GM18861 (cell line): ENCODE measurements around the gene SLC22A23.

Experiments
- ATAC-seq: cut with Tn5 transposase; IDR thresholded peaks from one replicate; pipeline ENCODE4 v1.9.1; 2021; ENCODE audit not compliant: unreplicated experiment

The SLC22A23 gene

DNA sequence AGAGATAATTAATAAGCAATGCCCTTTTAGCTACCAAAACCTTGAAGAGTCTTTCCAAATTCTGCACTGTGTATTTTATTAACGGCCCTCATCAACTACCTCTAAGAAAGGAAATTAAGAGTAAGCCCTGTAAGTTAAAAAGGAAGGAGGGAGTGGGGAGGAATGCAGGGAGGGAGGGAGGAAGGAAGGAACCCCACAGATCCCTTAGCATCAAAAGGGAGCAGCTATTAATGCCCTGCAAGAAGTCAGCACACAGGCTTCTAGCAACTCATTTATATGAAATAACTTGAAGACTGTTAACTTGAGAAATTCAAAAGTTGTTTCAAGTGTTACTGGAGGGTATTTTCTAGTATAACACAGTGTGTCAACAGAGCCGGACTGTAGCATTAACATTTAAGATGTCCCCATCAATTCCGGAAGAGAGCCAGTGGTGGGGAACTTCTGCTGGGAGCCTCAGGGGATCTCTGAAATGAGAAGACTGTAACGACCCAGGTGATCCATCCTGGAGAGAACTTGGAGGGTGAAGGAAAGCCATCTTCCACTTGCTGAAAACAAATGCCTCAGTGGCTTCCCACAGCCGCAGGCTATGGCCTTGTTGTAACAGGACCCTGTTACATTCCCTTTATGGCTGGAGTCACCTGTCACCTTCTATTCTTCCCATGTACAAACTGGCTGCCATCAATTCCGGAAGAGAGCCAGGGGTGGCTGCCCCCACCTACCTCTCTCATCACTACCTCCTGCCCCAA is 33.2 kb downstream of the SLC22A23 start:
- no peak for ATAC-seq

DNA sequence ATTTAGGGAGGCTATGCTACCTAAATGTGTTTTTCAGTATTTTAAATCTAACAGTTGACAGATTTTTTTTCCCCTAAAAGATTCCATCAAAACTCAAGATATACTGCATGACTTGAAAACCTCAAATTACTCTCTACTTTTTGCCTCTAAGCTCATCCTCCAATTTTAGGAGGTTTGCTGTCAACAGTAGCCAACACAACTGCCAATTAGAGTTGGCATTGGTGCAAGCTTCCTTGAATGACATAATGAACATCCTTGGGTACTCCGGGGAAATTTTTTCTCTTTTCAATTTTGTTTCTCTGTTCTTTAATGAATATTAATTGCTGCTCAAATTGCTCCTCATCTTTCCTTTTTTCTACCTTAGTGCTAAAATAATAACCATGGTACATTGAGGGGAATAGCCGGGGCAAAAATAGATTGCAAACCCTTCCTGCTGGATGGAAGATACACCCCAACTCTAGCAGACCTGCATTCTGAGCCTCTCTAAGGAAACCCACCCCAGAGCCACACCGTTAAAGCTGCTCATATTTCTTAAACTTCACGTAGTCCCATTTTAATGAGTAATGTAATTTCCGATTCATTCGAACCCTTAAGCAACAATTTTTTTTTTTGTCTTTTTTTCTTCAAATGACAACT is 34.3 kb downstream of the SLC22A23 start:
- no peak for ATAC-seq

DNA sequence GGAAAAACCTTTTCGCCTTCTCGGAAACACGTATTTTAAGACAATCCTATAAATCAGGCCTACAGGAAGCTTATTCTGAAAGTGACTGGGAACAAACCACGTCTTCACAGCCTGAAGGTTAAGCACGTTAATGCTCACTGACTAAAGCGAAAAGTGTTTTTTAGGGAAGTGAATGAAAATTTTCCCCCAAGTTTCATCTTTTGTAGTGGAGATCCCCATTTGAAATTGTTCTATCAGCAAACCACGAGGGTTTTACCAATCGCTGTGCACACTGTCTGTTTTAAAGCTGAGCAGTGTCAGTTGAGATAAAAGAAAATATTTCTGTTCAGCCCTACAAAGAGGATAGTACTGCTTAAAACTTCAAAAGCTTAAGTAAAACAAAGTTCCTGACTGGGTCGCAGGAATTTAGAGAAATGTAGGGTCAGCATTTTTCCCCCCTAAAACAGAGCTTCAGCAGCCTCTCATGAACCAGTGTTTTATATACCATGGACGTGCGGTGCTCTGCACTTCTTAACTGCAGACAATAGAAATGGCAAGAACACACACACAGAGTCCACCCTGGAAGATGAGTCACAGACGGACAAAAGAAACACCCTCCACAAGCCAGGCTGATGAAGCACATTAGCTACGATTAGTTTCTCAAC is 34.9 kb downstream of the SLC22A23 start:
- no peak for ATAC-seq

DNA sequence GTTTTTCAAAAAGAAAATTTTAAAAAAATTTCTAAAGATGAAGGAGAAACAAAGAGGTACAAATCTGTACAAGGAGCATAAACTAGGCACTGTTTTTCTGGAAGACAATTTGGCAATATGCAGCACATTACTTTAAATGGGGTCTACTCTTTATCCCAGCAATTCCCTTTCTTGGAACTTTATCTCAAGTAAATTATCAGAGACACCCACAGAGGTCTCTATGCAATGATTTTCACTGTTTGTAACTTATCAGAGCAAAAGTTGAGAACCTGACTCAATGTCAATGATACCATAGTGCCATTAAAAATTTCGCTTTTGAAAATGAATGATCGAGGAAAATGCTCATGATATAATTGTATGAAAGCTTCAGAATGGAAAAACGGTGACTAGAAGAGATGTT is 35.7 kb downstream of the SLC22A23 start:
- ATAC-seq, result no peak

DNA sequence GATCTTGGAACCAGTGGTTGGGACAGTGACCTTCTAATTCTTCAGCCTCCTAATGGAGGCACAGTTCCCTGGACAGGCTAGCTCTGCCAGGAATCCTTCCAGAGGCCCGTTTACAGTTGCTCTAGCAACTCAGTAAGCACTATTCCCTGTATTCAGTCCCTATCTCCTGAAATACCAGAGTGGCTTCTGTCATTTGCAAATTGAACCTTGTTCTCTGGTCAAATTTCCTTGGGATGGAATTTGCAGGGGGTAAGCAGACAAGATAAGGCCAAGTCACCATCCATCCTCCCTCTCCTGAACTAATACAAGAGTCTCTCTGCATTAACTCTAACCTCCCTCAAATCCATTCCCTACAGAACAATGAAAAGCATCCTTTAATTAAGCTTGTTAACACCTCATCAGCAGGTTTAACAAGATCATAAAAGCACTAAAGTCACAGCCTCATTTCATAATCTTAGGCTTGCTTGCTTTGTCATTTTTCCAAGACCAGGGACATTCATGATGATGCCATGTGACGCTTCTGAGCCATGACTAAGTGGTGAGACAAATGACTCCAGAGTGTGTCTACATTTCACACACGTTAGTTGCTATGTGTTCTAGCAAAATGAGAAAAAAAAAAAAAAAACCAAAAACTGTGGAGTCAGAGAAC is 37.1 kb downstream of the SLC22A23 start:
- ATAC-seq, result no peak

DNA sequence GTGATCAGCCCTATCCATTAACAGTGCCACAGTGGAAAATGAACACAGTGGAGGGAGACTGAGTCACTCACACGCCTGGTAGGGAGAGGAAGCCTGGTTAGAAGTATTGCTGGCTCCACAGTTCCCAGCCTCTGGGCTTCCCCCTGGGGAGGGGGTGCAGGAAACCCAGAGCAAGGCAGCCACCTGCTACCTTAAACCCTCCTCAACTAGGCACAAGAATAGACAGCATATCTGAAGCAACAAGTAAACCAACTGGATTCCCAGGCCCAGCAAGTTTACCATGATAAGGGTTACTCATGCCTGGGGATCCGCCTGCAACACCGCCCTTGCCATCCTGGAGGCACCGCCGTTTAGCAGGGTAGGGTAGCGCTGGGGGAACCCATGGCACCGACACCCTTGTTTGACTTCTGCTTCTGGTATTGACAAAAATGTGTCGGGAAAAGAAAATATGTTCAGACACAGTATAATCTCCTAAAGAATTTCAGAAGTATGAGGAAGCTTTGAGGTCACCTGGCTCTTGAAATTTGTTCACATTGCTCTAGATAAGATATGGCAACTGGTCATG is 38.3 kb downstream of the SLC22A23 start:
- no peak for ATAC-seq

DNA sequence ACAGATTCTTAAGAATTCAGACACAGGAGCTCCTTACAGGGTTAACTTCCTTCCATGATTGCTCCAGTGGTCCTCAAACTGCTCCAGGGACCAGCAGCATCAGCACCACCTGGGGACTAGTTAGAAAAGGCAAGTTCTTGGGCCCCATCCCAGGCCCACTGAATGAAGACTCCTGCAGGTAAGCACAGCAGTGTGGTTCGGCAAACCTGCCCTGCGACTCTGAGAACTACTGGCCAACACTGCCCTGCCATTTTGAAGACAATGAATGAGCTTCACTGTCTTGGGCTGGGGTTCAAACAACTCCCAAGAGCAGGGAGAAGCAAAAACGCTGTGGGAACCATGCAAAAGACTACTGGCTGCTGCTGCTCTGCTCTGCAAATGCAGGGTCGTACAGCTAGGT is 39.4 kb downstream of the SLC22A23 start:
- ATAC-seq, result no peak

DNA sequence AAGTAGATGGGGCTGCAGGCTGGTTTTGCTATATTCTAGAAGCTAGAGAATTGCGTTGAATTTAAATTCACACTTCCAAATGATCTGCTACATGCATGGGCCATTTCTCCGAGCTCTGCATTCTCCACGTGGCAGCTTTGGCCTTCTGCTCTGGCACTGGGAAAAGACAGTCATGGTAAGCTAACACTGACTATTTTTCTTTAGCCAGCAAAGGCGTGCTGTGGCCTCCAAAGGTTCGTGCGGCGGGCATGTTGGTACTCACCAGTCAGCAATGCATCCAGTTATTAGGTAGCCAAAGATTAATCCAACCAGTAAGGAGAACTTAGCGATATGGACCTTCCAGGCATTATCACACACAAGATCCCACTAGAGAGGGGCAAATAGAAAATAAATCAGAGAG is 41.4 kb downstream of the SLC22A23 start:
- ATAC-seq, result no peak

DNA sequence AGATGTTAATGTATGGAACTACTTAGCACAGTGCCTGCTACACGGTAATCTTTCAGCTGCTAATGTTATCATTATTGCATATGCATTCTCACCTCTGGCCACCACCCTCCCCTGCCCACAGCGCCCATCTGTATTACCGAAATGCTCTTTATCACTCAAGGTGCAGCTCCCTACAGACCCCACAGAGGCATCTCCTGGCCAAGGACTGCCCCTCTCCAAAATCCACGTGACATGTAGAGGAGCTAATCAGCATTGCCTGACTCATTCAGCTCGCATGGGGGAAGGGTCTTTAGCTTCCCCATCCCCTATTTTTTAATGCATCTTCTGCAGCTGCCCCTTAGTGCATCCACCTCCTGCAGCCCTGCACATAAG is 41.8 kb downstream of the SLC22A23 start:
- no peak for ATAC-seq

DNA sequence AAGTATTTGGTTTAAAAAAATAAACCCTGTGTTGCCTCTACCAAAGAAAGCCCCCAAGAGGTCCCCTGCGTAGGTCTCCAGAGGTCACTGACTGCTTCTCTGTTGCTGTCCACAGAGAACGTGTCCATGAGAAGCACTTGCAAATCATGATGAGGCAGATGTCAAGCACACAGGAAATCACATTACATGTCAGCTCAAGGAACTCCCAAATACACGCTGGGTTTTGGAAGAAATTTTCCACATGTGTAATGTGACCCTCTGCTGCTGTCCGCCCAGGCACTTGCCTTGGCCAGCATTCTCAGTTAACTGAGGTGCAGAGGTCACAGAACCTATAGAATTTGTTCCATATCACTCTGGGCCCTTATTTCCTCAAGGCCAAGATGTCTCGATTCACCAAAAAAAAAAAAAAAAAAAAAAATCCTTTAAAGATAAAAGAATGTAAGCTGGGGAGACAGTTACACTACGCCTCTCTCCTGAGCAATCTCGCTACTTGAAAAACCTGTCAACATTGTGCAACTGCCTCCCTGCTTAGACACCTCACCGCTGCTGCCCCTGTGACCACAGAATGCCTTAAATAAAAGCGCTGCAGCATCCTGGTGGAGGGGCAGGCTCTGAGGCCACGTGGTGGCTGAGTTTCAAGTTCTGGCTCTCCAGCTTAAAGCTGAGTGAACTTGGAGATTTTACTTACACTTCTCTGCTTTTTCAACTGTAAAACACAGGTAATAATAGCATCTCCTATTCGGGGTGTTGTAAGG is 42.3 kb downstream of the SLC22A23 start:
- no peak for ATAC-seq

DNA sequence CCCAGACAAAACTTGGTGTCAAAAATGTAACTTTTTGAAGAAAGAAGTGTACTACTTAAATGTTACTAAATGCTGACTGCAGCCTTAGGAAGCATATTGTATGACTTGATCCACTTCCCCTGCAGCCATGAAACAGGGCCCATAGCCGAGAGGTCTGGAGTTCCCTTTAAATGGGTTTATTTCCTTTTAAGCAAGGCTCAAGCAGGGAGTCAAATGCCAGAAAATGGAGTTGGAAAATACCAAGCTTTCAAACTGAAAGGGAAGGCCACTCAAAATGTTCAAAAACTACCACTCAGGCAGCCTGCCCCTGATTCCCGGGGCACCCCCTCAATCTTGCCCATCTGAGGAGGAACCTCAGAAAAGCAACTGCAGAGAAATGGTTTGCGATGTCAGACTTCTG is 43.3 kb downstream of the SLC22A23 start:
- ATAC-seq, result no peak

DNA sequence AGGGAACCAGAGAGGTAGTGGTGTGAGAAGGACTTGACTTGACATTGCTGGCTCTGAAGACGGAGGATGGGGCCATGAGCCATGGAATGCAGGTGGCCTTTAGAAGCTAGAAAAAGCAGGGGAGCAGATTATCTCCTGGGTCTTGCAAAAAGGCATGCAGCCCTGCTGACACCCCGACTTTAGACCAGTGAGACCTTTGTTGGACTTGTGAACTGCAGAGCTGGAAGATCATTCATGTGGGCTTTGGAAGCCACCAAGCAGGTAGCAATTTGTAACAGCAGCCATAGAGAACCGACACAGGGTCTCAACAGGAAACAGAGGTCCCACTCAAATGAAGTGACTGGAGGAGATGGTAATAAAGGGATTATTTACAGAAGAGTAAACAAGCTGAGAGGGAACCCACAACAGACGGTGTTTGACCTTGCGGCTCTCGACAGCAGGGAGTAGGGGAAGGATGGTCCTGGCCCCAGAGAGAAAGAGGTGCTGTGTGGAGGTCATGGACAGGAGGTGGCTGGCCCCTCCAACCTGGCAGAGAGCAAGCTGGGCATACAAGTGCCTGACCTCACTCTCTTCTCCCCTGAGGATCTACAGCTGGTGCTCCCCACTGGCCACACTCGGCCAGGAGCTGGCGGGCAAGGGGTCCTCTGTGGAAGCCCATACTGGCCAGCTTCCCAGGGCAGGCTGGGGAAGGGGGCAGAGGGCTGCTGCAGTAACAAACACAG is 43.9 kb downstream of the SLC22A23 start:
- ATAC-seq, result no peak

DNA sequence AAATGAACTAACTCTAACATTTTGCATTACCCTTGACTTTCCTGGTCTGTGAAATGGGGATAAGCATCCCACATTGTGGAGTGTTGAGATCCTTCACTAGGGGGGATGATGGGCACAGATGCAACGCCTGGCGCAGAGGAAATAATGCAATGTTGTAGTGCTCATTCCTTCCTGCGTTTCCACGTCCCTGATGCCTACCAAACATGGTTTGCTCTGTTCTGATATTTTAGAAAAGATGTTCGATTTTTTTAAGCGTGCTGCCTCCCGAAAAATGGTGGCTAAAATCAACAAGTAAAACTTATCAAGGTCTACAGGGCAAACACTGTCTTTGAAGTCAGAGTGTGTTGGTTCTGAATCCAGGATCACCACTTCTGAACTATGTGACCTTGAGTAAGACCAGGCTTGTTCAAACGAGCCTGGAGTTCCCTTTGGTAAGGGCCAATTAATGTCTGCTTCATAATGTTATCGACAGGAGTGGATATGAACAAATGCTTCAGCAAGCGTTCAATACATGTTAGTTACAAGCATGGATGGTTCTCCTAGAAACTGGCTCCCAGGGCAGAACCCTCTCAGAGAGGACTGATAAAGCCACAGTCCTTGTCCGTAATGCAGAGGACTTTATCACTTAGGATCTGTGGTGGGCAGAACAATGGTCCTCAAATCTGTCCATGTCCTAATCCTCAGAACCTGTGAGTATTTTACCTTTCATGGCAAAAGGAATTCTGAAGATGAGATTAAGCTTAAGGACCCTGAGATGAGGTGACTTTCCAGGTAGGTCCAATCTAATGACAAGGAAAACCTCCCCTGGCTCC is 44.7 kb downstream of the SLC22A23 start:
- ATAC-seq, result no peak

DNA sequence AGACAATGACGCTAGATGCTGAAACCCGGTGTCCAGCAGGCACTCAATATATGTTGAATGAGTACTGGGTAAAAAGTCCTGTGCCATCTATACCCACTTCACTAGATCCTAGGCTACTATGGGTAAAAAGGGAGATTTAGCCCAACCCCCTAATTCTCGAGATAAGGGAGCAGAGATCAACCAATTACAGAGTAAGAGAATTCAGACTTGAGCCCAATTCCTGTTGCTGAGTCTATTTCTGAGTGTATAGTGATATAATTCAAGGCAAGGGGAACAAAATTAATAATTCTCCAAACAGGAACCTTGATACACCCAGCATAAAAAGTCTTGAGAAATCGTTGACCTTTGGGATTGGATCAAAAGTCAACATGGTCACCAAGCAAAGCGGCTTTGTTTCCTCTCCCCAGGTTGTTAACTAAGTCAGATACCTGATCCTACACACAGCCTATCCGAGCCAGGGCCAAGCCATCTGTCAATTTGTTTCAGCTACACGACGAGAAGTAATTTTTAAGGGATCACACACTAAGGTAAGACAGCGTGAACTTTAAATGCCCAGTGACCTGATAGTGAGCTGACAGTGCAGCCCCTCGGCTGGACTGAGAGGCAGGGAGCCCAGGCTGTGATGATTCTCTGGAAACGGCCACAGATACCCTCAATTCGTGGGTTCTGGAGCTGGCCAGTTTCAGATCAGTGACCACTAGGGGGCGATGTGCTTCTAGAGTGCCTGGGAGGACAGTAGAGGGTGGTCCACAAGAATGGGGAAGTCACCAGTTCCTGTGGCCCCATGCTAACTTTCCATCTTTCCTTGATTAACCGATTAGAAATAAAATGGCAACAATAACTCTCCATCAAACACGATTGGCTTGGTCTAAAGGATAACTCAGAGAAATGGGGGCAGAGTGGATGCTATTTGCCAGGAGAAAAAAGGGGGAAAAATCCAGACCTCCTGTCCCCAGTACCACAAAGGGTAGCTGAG is 46.2 kb downstream of the SLC22A23 start:
- ATAC-seq, result no peak

DNA sequence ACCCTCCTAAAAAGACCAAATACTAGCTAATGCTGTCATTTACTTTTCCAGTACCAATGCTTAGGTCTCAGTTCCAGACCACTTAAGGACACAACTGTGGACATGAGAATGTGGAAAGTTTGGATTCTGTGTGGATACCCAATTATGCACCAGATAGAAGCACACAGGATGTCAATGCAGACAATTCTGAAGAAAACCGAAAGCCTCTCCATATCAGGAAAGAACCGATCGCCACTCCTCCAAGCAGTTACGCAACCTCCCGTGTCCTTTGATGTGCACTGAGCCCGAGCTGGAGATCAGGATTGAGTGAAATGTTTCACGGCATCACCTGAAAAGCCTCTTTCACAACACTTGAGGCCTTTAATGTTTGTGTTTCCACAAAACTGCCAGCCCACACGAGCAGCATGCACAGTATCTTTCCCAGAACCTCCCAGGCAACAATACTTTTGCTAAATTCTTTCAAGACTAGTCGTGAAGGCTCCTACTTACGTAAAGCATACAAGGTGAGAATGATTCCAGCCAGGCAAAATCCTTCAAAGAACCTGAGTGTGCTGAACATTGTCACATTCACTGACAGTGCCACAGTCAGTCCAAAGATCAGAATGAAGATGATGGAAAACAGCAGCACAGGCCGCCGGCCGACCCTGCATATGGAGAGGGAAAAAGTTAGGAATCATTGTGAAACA is 47.0 kb downstream of the SLC22A23 start:
- ATAC-seq, result no peak

DNA sequence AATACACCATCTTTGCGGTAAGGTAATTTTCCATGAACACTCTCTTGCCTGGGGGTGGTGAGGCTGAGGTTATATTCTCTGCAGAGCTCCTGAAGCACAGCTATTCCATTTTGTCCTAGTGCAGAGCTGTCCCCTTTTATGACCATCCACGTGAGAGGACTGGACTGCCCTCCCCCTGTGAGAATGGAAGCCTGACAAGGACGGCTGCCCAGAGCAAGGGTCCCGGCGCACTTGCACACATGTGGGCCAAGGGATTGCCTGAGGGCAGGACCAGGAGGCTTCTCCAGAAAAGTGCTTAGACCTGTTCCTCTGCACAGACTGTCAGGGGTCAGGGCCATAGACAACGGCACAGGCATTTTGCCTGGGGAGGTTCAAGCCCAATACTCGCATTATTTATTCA is 48.2 kb downstream of the SLC22A23 start:
- ATAC-seq, result no peak

DNA sequence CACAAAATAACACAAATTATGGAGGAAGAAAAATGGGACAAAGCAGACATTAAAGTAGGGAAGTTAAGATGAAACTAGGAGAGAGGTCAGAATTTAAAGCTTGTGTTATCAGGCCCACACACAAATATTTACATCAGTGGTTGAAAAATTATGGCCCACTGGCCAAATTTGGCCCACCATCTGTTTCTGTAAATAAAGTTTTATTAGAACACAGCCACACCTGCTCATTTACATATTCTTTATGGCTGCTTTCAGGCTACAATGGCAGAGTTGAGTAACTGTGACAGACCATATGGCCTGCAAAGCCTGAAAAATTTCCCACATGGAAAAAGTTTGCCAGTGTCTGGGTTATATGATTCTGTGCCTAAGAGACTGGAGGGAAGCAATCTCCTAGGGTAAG is 49.0 kb downstream of the SLC22A23 start:
- no peak for ATAC-seq
